NCI-H460 (cell line): ENCODE measurements around the gene NRTN. TPM values are rescaled to one million over a fixed set of nuclear protein-coding genes. Genes with fewer than 3 reads are reported as not detected.

Experiments
- DNase-seq: peaks from one replicate; pipeline ENCODE4 v3.0.0-alpha.2; 2016; ENCODE audit warnings: low read depth; ENCODE audit errors: extremely low read depth
- total RNA-seq: library from RNA; depleted of rRNA; stranded (reverse); fragments of >200 nt; shearing (Covaris generic); gene quantifications from 2 replicates; pipeline ENCODE4 v1.2.3, GENCODE V29; 2014

The NRTN gene
- total RNA-seq, 1 experiment from 2014 or later = 1.0 TPM

- no peak for DNase-seq
These were observed 14.8 kb upstream of the NRTN start for GRCh38 chr19:5789886-5790558.

- DNase-seq = peak; percentile 93
These were observed 14.0 kb upstream of the NRTN start, which contains the start of gene DUS3L for GRCh38 chr19:5790559-5791520. Gene DUS3L, minus strand, starts transcription at chr19:5791163. Its CDS starts 22 bp downstream, at chr19:5791141.

- no peak for DNase-seq
These were observed 12.6 kb upstream of the NRTN start for GRCh38 chr19:5792224-5792623.

- DNase-seq = no peak
These were observed 11.7 kb upstream of the NRTN start for GRCh38 chr19:5793188-5793587.

GRCh38 chr19:5795382-5795919, 9.4 kb upstream of the NRTN start:
- no peak for DNase-seq

- DNase-seq = no peak
These were observed 6.6 kb upstream of the NRTN start for GRCh38 chr19:5798244-5798643.

- no peak for DNase-seq
These were observed 5.3 kb upstream of the NRTN start for GRCh38 chr19:5799247-5800241.

- DNase-seq = no peak
These were observed 4.3 kb upstream of the NRTN start for GRCh38 chr19:5800361-5801270.

- no peak for DNase-seq
These were observed 2.9 kb upstream of the NRTN start for GRCh38 chr19:5801796-5802619.

GRCh38 chr19:5803441-5803751, 1.5 kb upstream of the NRTN start:
- no peak for DNase-seq

- DNase-seq = peak; percentile 85
These were observed 933 bp upstream of the NRTN start for GRCh38 chr19:5803752-5804515.

- peak; percentile 48 for DNase-seq
These were observed 730 bp downstream of the NRTN start for GRCh38 chr19:5805462-5806132.

GRCh38 chr19:5806133-5806489, 1.2 kb downstream of the NRTN start:
- DNase-seq = no peak

- DNase-seq = no peak
These were observed 2.0 kb downstream of the NRTN start for GRCh38 chr19:5806905-5807304.

GRCh38 chr19:5808120-5808816, 3.4 kb downstream of the NRTN start:
- DNase-seq = no peak

- no peak for DNase-seq
These were observed 4.2 kb downstream of the NRTN start for GRCh38 chr19:5809053-5809452.

GRCh38 chr19:5809469-5809868, 4.6 kb downstream of the NRTN start:
- no peak for DNase-seq
